ENCODE data around the gene TECTA. TPM values are rescaled to one million over a fixed set of nuclear protein-coding genes. Genes with fewer than 3 reads are reported as not detected.

Gene TECTA
- total RNA-seq, result 1 to 10 TPM in 7 of 9 donors, under 1 TPM in 2; 0.58 to 5.9 (median 1.3) TPM
- 1 to 10 TPM in 2 of 3 donors, under 1 TPM in 1; 0.95 to 2.6 (median 1.4) TPM for polyA plus RNA-seq
- long read RNA-seq, donor 1, result 0 reads
- long read RNA-seq, donor 2, result 0 reads
- long read RNA-seq, donor 3, result 0 reads
- long read RNA-seq, donor 4, result 0 reads
- long read RNA-seq, donor 5, result 0 reads
- long read RNA-seq, donor 6, result 0 reads
- long read RNA-seq, donor 7, result 0 reads
- long read RNA-seq, donor 8, result 0 reads
- long read RNA-seq, donor 9, result 0 reads
- long read RNA-seq, donor 10, result 0 reads

- intact Hi-C loops (cut with DNase I), result no loop called here
- WGBS, 4 donors, result 92 to 97% (median 95%) methylated on average over 2 of the region's 2 CpGs
- H3K4me3 ChIP-seq, result no peak within 1 kb of the TSS
These were observed at the start of gene TECTA for GRCh38 chr11:121100943-121101342. TECTA (plus strand) TSS chr11:121101243; CDS start chr11:121102666, 1,423 bp downstream.

GRCh38 chr11:121053244-121053643 is 47.8 kb upstream of the TECTA start:
- Histone ChIP-seq H3K9me3 (replicated peaks in 1 of 3) (no peaks in the 10 kb centered on the region), H3K36me3 (replicated peaks in 1 of 2) (peaks cover 0 to 23% of the 10 kb centered on the region in 2 donors), H3K27ac (no peak overlapping the region), H3K4me3 (no peak overlapping the region), H3K27me3 (no peaks in the 10 kb centered on the region), H3K4me1 (replicated peaks in 1 of 2) (no peaks in the 10 kb centered on the region)
- 93 to 97% (median 96%) methylated on average over 4 of the region's 4 CpGs for WGBS, 4 donors
- no peak for TF ChIP-seq CTCF (IDR thresholded peaks at IDR 0.05)
- TF ChIP-seq POLR2A (IDR thresholded peaks at IDR 0.05), result no peak
- no peak for DNase-seq
- intact Hi-C loops (cut with DNase I), result no loop called here

More at GRCh38 chr11:121100943-121101342, at the start of gene TECTA:
- no peaks in the 10 kb centered on the region for H3K9me3 ChIP-seq (replicated peaks in 1 of 3)
- TF ChIP-seq CTCF (IDR thresholded peaks at IDR 0.05) (no peak), POLR2A (IDR thresholded peaks at IDR 0.05) (no peak)
- DNase-seq, result no peak
- H3K36me3 ChIP-seq (replicated peaks in 1 of 2), result no peaks in the 10 kb centered on the region
- H3K27me3 ChIP-seq, result no peaks in the 10 kb centered on the region
- H3K27ac ChIP-seq, result no peak within 1 kb of the TSS
- peaks cover 0 to 7% of the 10 kb centered on the region in 2 donors for H3K4me1 ChIP-seq (replicated peaks in 1 of 2)

GRCh38 chr11:121054266-121054665 is 46.8 kb upstream of the TECTA start:
- WGBS, 4 donors, result 95 to 99% (median 97%) methylated on average over 2 of the region's 2 CpGs
- H3K9me3 ChIP-seq (replicated peaks in 1 of 3), result no peaks in the 10 kb centered on the region
- peaks cover 0 to 23% of the 10 kb centered on the region in 2 donors for H3K36me3 ChIP-seq (replicated peaks in 1 of 2)

GRCh38 chr11:121055076-121055475 is 46.0 kb upstream of the TECTA start:
- H3K27me3 ChIP-seq, result no peaks in the 10 kb centered on the region
- H3K4me1 ChIP-seq (replicated peaks in 1 of 2), result no peaks in the 10 kb centered on the region
- DNase-seq, result no peak
- H3K36me3 ChIP-seq (replicated peaks in 1 of 2), result peaks cover 0 to 23% of the 10 kb centered on the region in 2 donors
- TF ChIP-seq POLR2A (IDR thresholded peaks at IDR 0.05) (no peak), CTCF (IDR thresholded peaks at IDR 0.05) (no peak)
- no peak overlapping the region for H3K4me3 ChIP-seq
- no peak overlapping the region for H3K27ac ChIP-seq
- no peaks in the 10 kb centered on the region for H3K9me3 ChIP-seq (replicated peaks in 1 of 3)
- intact Hi-C loops (cut with DNase I), result no loop called here
- WGBS, 4 donors, result 93 to 95% (median 93%) methylated on average over 3 of the region's 3 CpGs

More at GRCh38 chr11:121054266-121054665, 46.8 kb upstream of the TECTA start:
- intact Hi-C loops (cut with DNase I), result no loop called here
- Histone ChIP-seq H3K4me3 (no peak overlapping the region), H3K27me3 (no peaks in the 10 kb centered on the region), H3K27ac (no peak overlapping the region), H3K4me1 (replicated peaks in 1 of 2) (no peaks in the 10 kb centered on the region)
- no peak for DNase-seq
- no peak for TF ChIP-seq CTCF (IDR thresholded peaks at IDR 0.05)
- no peak for TF ChIP-seq POLR2A (IDR thresholded peaks at IDR 0.05)
